HL-60 (cell line): ENCODE data around the gene EIF4B.

ENCODE experiments used
- DNase-seq, 2 experiments: peaks; one replicate each; pipeline ENCODE4 v3.0.0-alpha.2; 2010 to 2020; ENCODE audit warnings: low read depth in 1 of 2, low spot score in 1 of 2
- H3K27ac ChIP-seq: fragments of 250-450 bp; sonication (Bioruptor Pico); replicated peaks from 2 replicates; pipeline ENCODE4 v1.5.1; 2020; ENCODE audit warnings: mild to moderate bottlenecking, moderate library complexity
- H3K27me3 ChIP-seq: fragments of 250-450 bp; sonication (Bioruptor Pico); 2 replicates; pipeline ENCODE4 v1.5.1; 2021; ENCODE audit warnings: mild to moderate bottlenecking, moderate library complexity; ENCODE audit not compliant: insufficient read depth, poor library complexity, severe bottlenecking
- H3K4me3 ChIP-seq: replicated peaks from 2 replicates; pipeline ENCODE4 v1.5.1; 2011; ENCODE audit warnings: mild to moderate bottlenecking, control low read depth, low read length; ENCODE audit not compliant: insufficient read depth
- GABPA ChIP-seq: IDR thresholded peaks from 2 replicates; pipeline ENCODE4 v1.6.1; 2012; ENCODE audit warnings: low read depth
- POLR2AphosphoS5 ChIP-seq: IDR thresholded peaks from 2 replicates; pipeline ENCODE4 v1.6.1; 2012; ENCODE audit warnings: low read depth
- REST ChIP-seq: IDR thresholded peaks from 2 replicates; pipeline ENCODE4 v1.6.1; 2012; ENCODE audit warnings: low read depth; ENCODE audit not compliant: insufficient replicate concordance
- SPI1 ChIP-seq: IDR thresholded peaks from 2 replicates; pipeline ENCODE4 v1.6.1; 2012; ENCODE audit warnings: low read depth, mild to moderate bottlenecking, borderline replicate concordance
- TF ChIP-seq, protein P1 (sequence below): IDR thresholded peaks from one replicate; pipeline ENCODE4 v1.5.1; 2011; ENCODE audit warnings: low read length, control low read depth, inconsistent platforms; ENCODE audit not compliant: insufficient read depth

Gene EIF4B

GRCh38 chr12:53011889-53012288, 5.6 kb downstream of the EIF4B start:
- no peak overlapping the region for H3K4me3 ChIP-seq
- DNase-seq: no peak
- H3K27ac ChIP-seq: no peak overlapping the region

GRCh38 chr12:53012928-53013327, 6.7 kb downstream of the EIF4B start:
- Histone ChIP-seq H3K27ac (no peak overlapping the region), H3K4me3 (no peak overlapping the region), H3K27me3 (no peaks in the 10 kb centered on the region)
- no peak for DNase-seq
- TF ChIP-seq REST: no peak
- no peak for TF ChIP-seq GABPA
- TF ChIP-seq SPI1: no peak
- TF ChIP-seq, protein P1, sequence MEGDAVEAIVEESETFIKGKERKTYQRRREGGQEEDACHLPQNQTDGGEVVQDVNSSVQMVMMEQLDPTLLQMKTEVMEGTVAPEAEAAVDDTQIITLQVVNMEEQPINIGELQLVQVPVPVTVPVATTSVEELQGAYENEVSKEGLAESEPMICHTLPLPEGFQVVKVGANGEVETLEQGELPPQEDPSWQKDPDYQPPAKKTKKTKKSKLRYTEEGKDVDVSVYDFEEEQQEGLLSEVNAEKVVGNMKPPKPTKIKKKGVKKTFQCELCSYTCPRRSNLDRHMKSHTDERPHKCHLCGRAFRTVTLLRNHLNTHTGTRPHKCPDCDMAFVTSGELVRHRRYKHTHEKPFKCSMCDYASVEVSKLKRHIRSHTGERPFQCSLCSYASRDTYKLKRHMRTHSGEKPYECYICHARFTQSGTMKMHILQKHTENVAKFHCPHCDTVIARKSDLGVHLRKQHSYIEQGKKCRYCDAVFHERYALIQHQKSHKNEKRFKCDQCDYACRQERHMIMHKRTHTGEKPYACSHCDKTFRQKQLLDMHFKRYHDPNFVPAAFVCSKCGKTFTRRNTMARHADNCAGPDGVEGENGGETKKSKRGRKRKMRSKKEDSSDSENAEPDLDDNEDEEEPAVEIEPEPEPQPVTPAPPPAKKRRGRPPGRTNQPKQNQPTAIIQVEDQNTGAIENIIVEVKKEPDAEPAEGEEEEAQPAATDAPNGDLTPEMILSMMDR: no peak
- no peak for TF ChIP-seq POLR2AphosphoS5

More at GRCh38 chr12:53011889-53012288, 5.6 kb downstream of the EIF4B start:
- no peaks in the 10 kb centered on the region for H3K27me3 ChIP-seq
- no peak for TF ChIP-seq SPI1
- no peak for TF ChIP-seq REST
- no peak for TF ChIP-seq POLR2AphosphoS5
- TF ChIP-seq GABPA: no peak
- TF ChIP-seq, protein P1: no peak

DNA sequence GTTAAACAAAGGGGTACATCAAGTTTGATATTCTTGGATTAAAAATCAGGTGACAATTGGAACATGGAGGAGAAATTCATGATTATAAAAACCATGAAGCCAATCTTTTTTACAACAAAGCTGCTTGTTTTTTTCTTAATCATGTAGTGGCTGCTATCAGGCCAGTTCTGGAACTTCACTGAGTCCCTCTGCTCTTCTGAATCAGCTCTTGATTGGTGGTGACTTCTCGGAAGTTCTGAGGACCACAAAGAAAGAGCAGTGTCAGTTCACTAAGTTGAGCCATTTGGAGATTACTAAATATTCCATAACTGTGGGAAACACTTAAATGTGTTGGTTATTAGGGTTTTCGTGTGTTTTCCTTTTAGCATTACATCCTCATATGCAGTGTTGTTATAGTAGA, 8.5 kb downstream of the EIF4B start:
- no peak for DNase-seq
- no peaks in the 10 kb centered on the region for H3K27me3 ChIP-seq
- H3K27ac ChIP-seq: no peak overlapping the region
- TF ChIP-seq GABPA (no peak), POLR2AphosphoS5 (no peak), SPI1 (no peak), REST (no peak)
- TF ChIP-seq, protein P1: no peak
- H3K4me3 ChIP-seq: no peak overlapping the region
